ENCODE results near the gene TMCO6. TPM values are rescaled to one million over a fixed set of nuclear protein-coding genes. Genes with fewer than 3 reads are reported as not detected.

Gene TMCO6
- total RNA-seq, 1 donor from 2014 or later: 17.8 TPM

DNA sequence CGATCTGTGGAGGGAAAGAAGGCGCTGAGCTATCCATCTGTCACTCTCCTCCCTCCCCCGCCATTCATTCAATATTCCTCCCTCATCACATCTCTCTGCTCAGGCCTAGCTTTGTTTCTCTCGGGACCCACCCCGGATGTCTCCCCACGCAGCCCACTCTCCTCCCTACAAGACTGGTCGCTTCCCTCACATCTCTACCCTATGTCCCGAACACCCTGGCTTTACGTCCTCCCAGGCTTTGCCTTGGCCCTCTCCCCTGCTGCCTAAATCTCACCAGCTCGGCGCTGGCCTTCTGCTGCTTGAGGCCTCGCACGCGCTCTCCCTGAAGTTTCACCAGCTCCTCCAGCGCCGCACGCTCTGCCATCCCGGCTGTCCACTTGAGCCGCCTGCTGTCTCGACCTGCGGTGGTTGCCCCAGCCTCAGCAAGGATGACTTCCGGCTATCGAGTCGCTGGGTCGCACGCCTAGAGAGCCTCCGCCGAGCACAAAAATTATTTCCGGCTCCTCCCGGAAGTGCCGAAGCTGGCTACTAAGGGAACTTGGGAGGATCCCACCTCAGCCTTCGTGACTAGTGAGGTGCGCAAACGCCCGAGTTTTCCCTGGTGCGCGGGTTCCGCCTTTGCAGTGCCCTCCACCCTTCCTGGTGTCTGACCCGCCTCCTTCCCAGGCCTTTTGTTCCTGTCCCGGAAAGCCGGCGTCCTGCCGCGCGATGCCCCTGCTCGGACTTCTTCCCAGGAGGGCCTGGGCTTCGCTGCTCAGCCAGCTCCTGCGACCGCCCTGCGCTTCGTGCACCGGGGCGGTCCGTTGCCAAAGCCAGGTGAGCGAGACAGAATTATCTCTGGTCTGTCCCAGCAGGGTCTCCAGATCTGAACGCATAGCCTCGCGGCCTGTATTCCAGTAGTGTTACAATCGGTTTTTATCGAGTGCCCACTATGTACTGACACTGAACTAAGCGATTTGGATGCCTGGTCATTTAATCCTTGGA lies 52.0 kb downstream of the TMCO6 start, which contains the start of the genes HARS1 and HARS2:
Gene HARS1, minus strand, starts transcription at position 430 of the 984 bp plus-strand sequence. Its CDS starts 66 bp downstream, at position 364.
Gene HARS2, plus strand, starts transcription at position 515 of the 984 bp plus-strand sequence. Its CDS starts 194 bp downstream, at position 709.
- Histone ChIP-seq H3K9ac (peak within 1 kb of the TSS; percentile 61), H3K27me3 (no peaks in the 10 kb centered on the region), H3K27ac (peak within 1 kb of the TSS; percentile 87), H3K36me3 (no peaks in the 10 kb centered on the region), H4K20me1 (ENCODE audit: low read depth) (peaks cover 11% of the 10 kb centered on the region), H3K79me2 (ENCODE audit: low read depth) (peaks cover 48% of the 10 kb centered on the region), H3K9me3 (ENCODE audit: low read depth) (no peaks in the 10 kb centered on the region), H3K4me3 (peak within 1 kb of the TSS; percentile 79), H2AFZ (replicated peaks) (peak within 1 kb of the TSS; percentile 92), H3K4me1 (no peaks in the 10 kb centered on the region), H3F3A (ENCODE audit: low read depth) (peaks cover 12% of the 10 kb centered on the region), H3K4me2 (peak within 1 kb of the TSS; percentile 82)
- no peaks in the 10 kb centered on the region for H3K9me3 Mint-ChIP-seq
- DNase-seq (ENCODE audit: low spot score): peak; percentile 94
- H3K4me1 Mint-ChIP-seq: peaks cover 17% of the 10 kb centered on the region
- H3K36me3 Mint-ChIP-seq: peaks cover 7% of the 10 kb centered on the region
- H3K27me3 Mint-ChIP-seq (ENCODE audit: insufficient read depth, low read depth): no peaks in the 10 kb centered on the region
- TF ChIP-seq, protein P1, sequence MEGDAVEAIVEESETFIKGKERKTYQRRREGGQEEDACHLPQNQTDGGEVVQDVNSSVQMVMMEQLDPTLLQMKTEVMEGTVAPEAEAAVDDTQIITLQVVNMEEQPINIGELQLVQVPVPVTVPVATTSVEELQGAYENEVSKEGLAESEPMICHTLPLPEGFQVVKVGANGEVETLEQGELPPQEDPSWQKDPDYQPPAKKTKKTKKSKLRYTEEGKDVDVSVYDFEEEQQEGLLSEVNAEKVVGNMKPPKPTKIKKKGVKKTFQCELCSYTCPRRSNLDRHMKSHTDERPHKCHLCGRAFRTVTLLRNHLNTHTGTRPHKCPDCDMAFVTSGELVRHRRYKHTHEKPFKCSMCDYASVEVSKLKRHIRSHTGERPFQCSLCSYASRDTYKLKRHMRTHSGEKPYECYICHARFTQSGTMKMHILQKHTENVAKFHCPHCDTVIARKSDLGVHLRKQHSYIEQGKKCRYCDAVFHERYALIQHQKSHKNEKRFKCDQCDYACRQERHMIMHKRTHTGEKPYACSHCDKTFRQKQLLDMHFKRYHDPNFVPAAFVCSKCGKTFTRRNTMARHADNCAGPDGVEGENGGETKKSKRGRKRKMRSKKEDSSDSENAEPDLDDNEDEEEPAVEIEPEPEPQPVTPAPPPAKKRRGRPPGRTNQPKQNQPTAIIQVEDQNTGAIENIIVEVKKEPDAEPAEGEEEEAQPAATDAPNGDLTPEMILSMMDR (IDR thresholded peaks at IDR 0.05): no peak
- no peak for TF ChIP-seq EZH2 (IDR thresholded peaks at IDR 0.05)
- TF ChIP-seq EZH2phosphoT487 (IDR thresholded peaks at IDR 0.05): no peak
- peak within 1 kb of the TSS; percentile 98 for H3K4me3 Mint-ChIP-seq
- peak within 1 kb of the TSS; percentile 76 for H3K27ac Mint-ChIP-seq

DNA sequence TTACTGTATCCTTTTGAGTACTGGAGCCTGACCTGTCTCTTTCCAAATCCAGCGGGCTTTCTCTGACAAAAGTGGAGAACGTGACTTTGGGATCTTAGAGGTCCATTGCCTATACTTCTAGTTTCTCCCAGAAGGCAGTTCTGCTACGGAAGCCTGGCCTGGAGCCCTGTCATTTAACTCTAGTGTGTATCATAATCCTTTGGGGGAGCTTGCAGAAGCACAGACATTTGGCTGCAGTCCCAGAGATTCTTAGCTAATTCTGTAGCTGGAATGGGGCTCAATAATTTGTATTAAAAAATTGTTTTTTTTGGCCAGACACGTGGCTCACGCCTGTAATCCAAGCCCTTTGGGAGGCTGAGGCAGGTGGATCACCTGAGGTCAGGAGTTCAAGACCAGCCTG lies 55.0 kb downstream of the TMCO6 start:
- peaks cover 15% of the 10 kb centered on the region for H3F3A ChIP-seq (ENCODE audit: low read depth)
- no peak overlapping the region for H3K9ac ChIP-seq
- H3K79me2 ChIP-seq (ENCODE audit: low read depth): peaks cover 37% of the 10 kb centered on the region
- no peaks in the 10 kb centered on the region for H3K27me3 Mint-ChIP-seq (ENCODE audit: insufficient read depth, low read depth)
- no peak overlapping the region for H3K4me2 ChIP-seq
- no peak overlapping the region for H3K4me3 Mint-ChIP-seq
- H3K4me1 Mint-ChIP-seq: peaks cover 17% of the 10 kb centered on the region
- peaks cover 11% of the 10 kb centered on the region for H4K20me1 ChIP-seq (ENCODE audit: low read depth)
- TF ChIP-seq EZH2phosphoT487 (IDR thresholded peaks at IDR 0.05): no peak
- TF ChIP-seq EZH2 (IDR thresholded peaks at IDR 0.05): no peak
- TF ChIP-seq, protein P1 (IDR thresholded peaks at IDR 0.05): no peak
- peaks cover 25% of the 10 kb centered on the region for H3K36me3 Mint-ChIP-seq
- no peak overlapping the region for H3K4me3 ChIP-seq
- H3K9me3 Mint-ChIP-seq: no peaks in the 10 kb centered on the region
- no peak overlapping the region for H2AFZ ChIP-seq (replicated peaks)
- H3K4me1 ChIP-seq: no peaks in the 10 kb centered on the region
- no peaks in the 10 kb centered on the region for H3K36me3 ChIP-seq
- no peak for DNase-seq (ENCODE audit: low spot score)
- no peaks in the 10 kb centered on the region for H3K9me3 ChIP-seq (ENCODE audit: low read depth)
- H3K27ac ChIP-seq: no peak overlapping the region
- no peak overlapping the region for H3K27ac Mint-ChIP-seq
- no peaks in the 10 kb centered on the region for H3K27me3 ChIP-seq

Small RNA genes within 50 kb of the gene (microRNA-seq; reads per million reads assigned to microRNA genes)
- gene MIR3655: not detected

Other genes with a start within 250 kb of the TMCO6 start
- 83.4 and 110 TPM in 2 replicates for gene ANKHD1, start 237.6 kb upstream of the TMCO6 start, total RNA-seq (ENCODE audit: low replicate concordance)
- gene EIF4EBP3, start 91.8 kb upstream of the TMCO6 start, total RNA-seq (ENCODE audit: low replicate concordance): 0.53 and 1.1 TPM in 2 replicates
- gene SRA1, start 82.0 kb upstream of the TMCO6 start, total RNA-seq (ENCODE audit: low replicate concordance): 16.9 and 26.9 TPM in 2 replicates
- gene APBB3, start 74.9 kb upstream of the TMCO6 start, total RNA-seq (ENCODE audit: low replicate concordance): 20.7 and 23.6 TPM in 2 replicates
- gene SLC35A4, start 74.6 kb upstream of the TMCO6 start, total RNA-seq (ENCODE audit: low replicate concordance): 20.7 and 26.7 TPM in 2 replicates
- gene CD14, start 6.3 kb upstream of the TMCO6 start, total RNA-seq (ENCODE audit: low replicate concordance): not detected in 2 replicates
- 53.8 and 59.4 TPM in 2 replicates for gene NDUFA2, start 8.2 kb downstream of the TMCO6 start, total RNA-seq (ENCODE audit: low replicate concordance)
- 97.0 and 131 TPM in 2 replicates for gene IK, start 8.4 kb downstream of the TMCO6 start, total RNA-seq (ENCODE audit: low replicate concordance)
- gene WDR55, start 25.5 kb downstream of the TMCO6 start, total RNA-seq (ENCODE audit: low replicate concordance): 6.9 and 15.1 TPM in 2 replicates
- 0.37 and 1.1 TPM in 2 replicates for gene DND1, start 34.1 kb downstream of the TMCO6 start, total RNA-seq (ENCODE audit: low replicate concordance)
- 44.9 and 45.7 TPM in 2 replicates for gene HARS1, start 51.9 kb downstream of the TMCO6 start, total RNA-seq (ENCODE audit: low replicate concordance)
- gene HARS2, start 52.0 kb downstream of the TMCO6 start, total RNA-seq (ENCODE audit: low replicate concordance): 30.6 and 34.1 TPM in 2 replicates
- gene ZMAT2, start 61.0 kb downstream of the TMCO6 start, total RNA-seq (ENCODE audit: low replicate concordance): 62.2 and 71.5 TPM in 2 replicates
- gene PCDHA1, start 146.7 kb downstream of the TMCO6 start, total RNA-seq (ENCODE audit: low replicate concordance): 0.19 and 0.24 TPM in 2 replicates
- gene PCDHA2, start 155.4 kb downstream of the TMCO6 start, total RNA-seq (ENCODE audit: low replicate concordance): 3.7 and 5.9 TPM in 2 replicates
- gene PCDHA3, start 161.6 kb downstream of the TMCO6 start, total RNA-seq (ENCODE audit: low replicate concordance): 2.8 and 4.0 TPM in 2 replicates
- 9.7 and 13.7 TPM in 2 replicates for gene PCDHA4, start 167.6 kb downstream of the TMCO6 start, total RNA-seq (ENCODE audit: low replicate concordance)
- 2.4 and 2.7 TPM in 2 replicates for gene PCDHA5, start 182.2 kb downstream of the TMCO6 start, total RNA-seq (ENCODE audit: low replicate concordance)
- 2.0 and 2.8 TPM in 2 replicates for gene PCDHA6, start 188.5 kb downstream of the TMCO6 start, total RNA-seq (ENCODE audit: low replicate concordance)
- gene PCDHA7, start 194.8 kb downstream of the TMCO6 start, total RNA-seq (ENCODE audit: low replicate concordance): 0.36 and 2.7 TPM in 2 replicates
- 0.90 and 1.6 TPM in 2 replicates for gene PCDHA8, start 201.7 kb downstream of the TMCO6 start, total RNA-seq (ENCODE audit: low replicate concordance)
- gene PCDHA9, start 208.9 kb downstream of the TMCO6 start, total RNA-seq (ENCODE audit: low replicate concordance): 2.0 TPM in 2 replicates
- 8.0 and 11.7 TPM in 2 replicates for gene PCDHA10, start 216.4 kb downstream of the TMCO6 start, total RNA-seq (ENCODE audit: low replicate concordance)
- gene PCDHA11, start 229.5 kb downstream of the TMCO6 start, total RNA-seq (ENCODE audit: low replicate concordance): 5.4 and 6.3 TPM in 2 replicates
- gene PCDHA12, start 235.9 kb downstream of the TMCO6 start, total RNA-seq (ENCODE audit: low replicate concordance): 3.4 and 5.9 TPM in 2 replicates
- gene PCDHA13, start 242.7 kb downstream of the TMCO6 start, total RNA-seq (ENCODE audit: low replicate concordance): 1.9 and 2.3 TPM in 2 replicates